Panc1 (cell line): ENCODE results near the gene ZMYND10.

Experiments
- CTCF ChIP-seq: fragments of 450-650 bp; IDR thresholded peaks from 2 replicates; pipeline ENCODE4 v1.5.1; 2017; ENCODE audit warnings: mild to moderate bottlenecking
- POLR2AphosphoS5 ChIP-seq: IDR thresholded peaks from 2 replicates; pipeline ENCODE4 v1.6.1; 2012; ENCODE audit warnings: mild to moderate bottlenecking, low read depth, low read length, moderate library complexity
- REST ChIP-seq, 2 experiments: IDR thresholded peaks; 2 replicates each; pipeline ENCODE4 v1.6.1; 2011 to 2012; ENCODE audit warnings: low read depth in 2 of 2, control low read depth in 1 of 2, low read length in 1 of 2, mild to moderate bottlenecking in 1 of 2, moderate library complexity in 1 of 2; ENCODE audit not compliant: insufficient read depth in 1 of 2
- SIN3A ChIP-seq: IDR thresholded peaks from 2 replicates; pipeline ENCODE4 v1.6.1; 2012; ENCODE audit warnings: low read depth, mild to moderate bottlenecking, low read length, moderate library complexity, borderline replicate concordance; ENCODE audit not compliant: insufficient read depth

- peak; percentile 80 for TF ChIP-seq CTCF
- TF ChIP-seq SIN3A: no peak
- TF ChIP-seq POLR2AphosphoS5: no peak
- TF ChIP-seq REST (IDR thresholded peaks at IDR 0.05; ENCODE audit: insufficient read depth in 1 of 2, low read depth in 2 of 2, low read length in 1 of 2): no peak
Measured at GRCh38 chr3:50347187-50347813, 1.8 kb upstream of the ZMYND10 start.
